SK-N-SH (cell line): Measurements from ENCODE around the gene TAC3. TPM values are rescaled to one million over a fixed set of nuclear protein-coding genes. Genes with fewer than 3 reads are reported as not detected.

Experiments
- CTCF ChIA-PET: fragments of 300-600, 350-600 bp; formaldehyde crosslinking; extraction: SDS; loops from one replicate; lab custom pipeline; 2021; lab: Yijun Ruan, JAX
- POLR2A ChIA-PET: fragments of 350-600 bp; sonication (Branson Sonifier 250); formaldehyde crosslinking; extraction: SDS; loops from one replicate; lab custom pipeline; 2020; ENCODE audit warnings: antibody characterized with exemption, inconsistent platforms; lab: Yijun Ruan, JAX
- DNase-seq: peaks from one replicate; pipeline ENCODE4 v3.0.0; 2012
- H2AFZ ChIP-seq: fragments of 200-600 bp; sonication (generic); 2 replicates; pipeline ENCODE4 v1.8.1; 2016; ENCODE audit warnings: antibody characterized with exemption, mild to moderate bottlenecking, low read depth
- H3F3A ChIP-seq: fragments of 200-600 bp; sonication (generic); replicated peaks from 2 replicates; pipeline ENCODE3; 2016; ENCODE audit warnings: antibody characterized with exemption, mild to moderate bottlenecking; ENCODE audit not compliant: insufficient read depth
- H3K27ac ChIP-seq, 2 experiments: fragments of 200-500 bp in 1 of 2; fragments of 200-600 bp in 1 of 2; sonication (Bioruptor generic) in 1 of 2; sonication (generic), shearing (Covaris generic) in 1 of 2; 2 replicates each; pipeline versions ENCODE4 v1.5.1 to v1.6.1; 2014 to 2016; ENCODE audit warnings: low read depth in 2 of 2, inconsistent platforms in 1 of 2, low read length in 1 of 2, mild to moderate bottlenecking in 1 of 2, mixed read lengths in 1 of 2
- H3K27me3 ChIP-seq: fragments of 200-600 bp; sonication (generic), shearing (Covaris generic); 2 replicates; pipeline ENCODE4 v1.6.1; 2016; ENCODE audit warnings: mixed run types; ENCODE audit not compliant: insufficient read depth
- H3K36me3 ChIP-seq, 2 experiments: fragments of 200-500 bp in 1 of 2; fragments of 200-600 bp in 1 of 2; sonication (Bioruptor generic) in 1 of 2; sonication (generic) in 1 of 2; replicated peaks in 1 of 2; 2 replicates each; pipeline versions ENCODE3 to v1.5.1; 2014 to 2016; ENCODE audit warnings: low read length in 1 of 2, mild to moderate bottlenecking in 1 of 2; ENCODE audit not compliant: insufficient read depth in 2 of 2, control insufficient read depth in 1 of 2
- H3K4me1 ChIP-seq, 2 experiments: fragments of 200-500 bp in 1 of 2; fragments of 200-600 bp in 1 of 2; sonication (Bioruptor generic) in 1 of 2; sonication (generic), shearing (Covaris generic) in 1 of 2; 2 replicates each; pipeline versions ENCODE4 v1.5.1 to v1.6.1; 2014 to 2016; ENCODE audit warnings: low read depth in 1 of 2, low read length in 1 of 2, mixed run types in 1 of 2; ENCODE audit not compliant: insufficient read depth in 2 of 2, control insufficient read depth in 1 of 2
- H3K4me2 ChIP-seq: fragments of 200-600 bp; sonication (generic), shearing (Covaris generic); 2 replicates; pipeline ENCODE4 v1.6.1; 2017; ENCODE audit warnings: mixed run types
- H3K4me3 ChIP-seq, 2 experiments: fragments of 200-500 bp in 1 of 2; fragments of 200-600 bp in 1 of 2; sonication (Bioruptor generic) in 1 of 2; sonication (generic), shearing (Covaris generic) in 1 of 2; 2 replicates each; pipeline versions ENCODE4 v1.5.1 to v1.8.1; 2014 to 2016; ENCODE audit warnings: low read depth in 2 of 2, inconsistent platforms in 1 of 2, low read length in 1 of 2, mild to moderate bottlenecking in 1 of 2, mixed read lengths in 1 of 2, moderate library complexity in 1 of 2
- H3K79me2 ChIP-seq: fragments of 200-600 bp; sonication (generic); 2 replicates; pipeline ENCODE4 v1.8.1; 2017; ENCODE audit warnings: mild to moderate bottlenecking; ENCODE audit not compliant: insufficient read depth
- H3K9ac ChIP-seq: fragments of 200-600 bp; sonication (generic); 2 replicates; pipeline ENCODE4 v1.6.1; 2017; ENCODE audit warnings: mixed run types
- H3K9me2 ChIP-seq: fragments of 200-600 bp; sonication (generic); 2 replicates; pipeline ENCODE4 v1.6.1; 2017; ENCODE audit warnings: mixed run types
- H3K9me3 ChIP-seq: fragments of 200-600 bp; sonication (generic); 2 replicates; pipeline ENCODE4 v1.6.1; 2017; ENCODE audit warnings: mixed run types, mild to moderate bottlenecking, moderate library complexity
- H4K20me1 ChIP-seq: fragments of 200-600 bp; sonication (generic); 2 replicates; pipeline ENCODE4 v1.6.1; 2017; ENCODE audit warnings: mild to moderate bottlenecking, mixed run types; ENCODE audit not compliant: insufficient read depth
- FOXJ3 ChIP-seq: sonication (generic); formaldehyde crosslinking; IDR thresholded peaks from 2 replicates; pipeline ENCODE4 v1.5.1; 2020; ENCODE audit warnings: mild to moderate bottlenecking, missing genetic modification reagents
- FOXM1 ChIP-seq: IDR thresholded peaks from 2 replicates; pipeline ENCODE4 v1.4.0; 2012; ENCODE audit warnings: low read depth, mild to moderate bottlenecking
- GATA2 ChIP-seq: sonication (generic); formaldehyde crosslinking; IDR thresholded peaks from 2 replicates; pipeline ENCODE4 v1.5.0; 2020; ENCODE audit warnings: mild to moderate bottlenecking, missing genetic modification reagents
- MEF2A ChIP-seq: IDR thresholded peaks from 2 replicates; pipeline ENCODE4 v1.4.0; 2012; ENCODE audit warnings: low read depth, borderline replicate concordance
- POLR2AphosphoS5 ChIP-seq: IDR thresholded peaks from 2 replicates; pipeline ENCODE4 v1.6.1; 2012; ENCODE audit warnings: low read depth, low read length
- REST ChIP-seq: IDR thresholded peaks from 2 replicates; pipeline ENCODE4 v1.6.1; 2012; ENCODE audit warnings: mild to moderate bottlenecking, low read depth, low read length, moderate library complexity
- RFX5 ChIP-seq: IDR thresholded peaks from 2 replicates; pipeline ENCODE4 v1.6.1; 2012; ENCODE audit warnings: mild to moderate bottlenecking, improper control_type of control experiment, low read length
- SIN3A ChIP-seq: IDR thresholded peaks from 2 replicates; pipeline ENCODE4 v1.6.1; 2012; ENCODE audit warnings: low read depth, mild to moderate bottlenecking, low read length, moderate library complexity, borderline replicate concordance
- SMC3 ChIP-seq: IDR thresholded peaks from 2 replicates; pipeline ENCODE4 v1.6.1; 2012; ENCODE audit warnings: low read depth, low read length, improper control_type of control experiment
- WGBS: methylation state at CpG from one replicate; pipeline ENCODE4 v1.1.6; 2017; ENCODE audit warnings: low lambda C conversion rate; 5-methylcytosine and 5-hydroxymethylcytosine counted together
- polyA plus RNA-seq, 3 experiments: library from polyadenylated mRNA; depleted of rRNA; stranded (reverse); fragments of >200 nt; gene quantifications; 2 replicates each; pipeline ENCODE4 v1.2.3, GENCODE V29; 2012
- TF ChIP-seq, protein P1 (sequence below): IDR thresholded peaks from 2 replicates; pipeline ENCODE4 v1.4.0; 2012; ENCODE audit warnings: low read depth

TAC3 gene
- polyA plus RNA-seq, 1 of the 3 experiments (the other 2 are of a cell fraction), result not detected

DNA sequence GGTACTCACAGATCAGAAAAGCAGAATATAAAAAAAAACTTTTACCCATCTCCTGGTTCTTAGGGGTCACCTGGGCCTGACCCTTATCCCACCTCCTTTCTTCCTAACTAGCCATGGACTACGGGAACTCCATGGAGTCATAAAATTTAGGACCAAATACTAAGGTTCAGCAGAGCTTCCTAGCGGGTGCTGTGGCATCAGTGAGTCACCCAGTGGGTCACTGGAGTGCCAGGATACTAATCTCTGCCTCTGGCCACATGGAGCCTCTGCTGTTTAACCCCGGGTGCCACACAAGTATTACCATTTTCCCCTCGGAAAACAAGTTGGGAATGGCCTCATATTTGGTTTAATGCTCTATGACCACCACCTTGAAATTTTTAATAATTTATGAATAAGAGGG is 16.9 kb downstream of the TAC3 start:
- WGBS, result 92% methylated on average over 4 of the region's 4 CpGs
- DNase-seq, result no peak
- peaks cover 25 to 68% of the 10 kb centered on the region in 2 experiments for H3K36me3 ChIP-seq
- no peak overlapping the region for H3K4me3 ChIP-seq
- no peak overlapping the region for H3K9ac ChIP-seq
- POLR2A ChIA-PET, result interaction anchor here (0.7 kb wide), 1 partner anchor 18 kb away, joined by 3 read pairs; no protein-coding TSS in a partner anchor
- no peak overlapping the region for H2AFZ ChIP-seq
- no peaks in the 10 kb centered on the region for H3K27me3 ChIP-seq
- no peak overlapping the region for H3K4me2 ChIP-seq
- H3K9me3 ChIP-seq, result no peaks in the 10 kb centered on the region
- H3K4me1 ChIP-seq, result no peaks in the 10 kb centered on the region; a peak in 1 of 4 replicates
- peaks cover 34% of the 10 kb centered on the region for H4K20me1 ChIP-seq
- TF ChIP-seq RFX5 (no peak), POLR2AphosphoS5 (no peak), FOXJ3 (CRISPR knock-in tag) (no peak), GATA2 (CRISPR knock-in tag) (no peak), SMC3 (no peak), SIN3A (no peak)
- peaks cover 15% of the 10 kb centered on the region; the same call in 1 of the 2 replicates for H3K79me2 ChIP-seq
- CTCF ChIA-PET, result interaction anchor here (0.7 to 15.0 kb wide), 7 partner anchors 9 to 363 kb away, joined by 3 to 257 read pairs (median 4); partner anchors contain the start of gene STAT6
- no peaks in the 10 kb centered on the region for H3F3A ChIP-seq
- no peak overlapping the region for H3K27ac ChIP-seq
- H3K9me2 ChIP-seq, result no peaks in the 10 kb centered on the region

DNA sequence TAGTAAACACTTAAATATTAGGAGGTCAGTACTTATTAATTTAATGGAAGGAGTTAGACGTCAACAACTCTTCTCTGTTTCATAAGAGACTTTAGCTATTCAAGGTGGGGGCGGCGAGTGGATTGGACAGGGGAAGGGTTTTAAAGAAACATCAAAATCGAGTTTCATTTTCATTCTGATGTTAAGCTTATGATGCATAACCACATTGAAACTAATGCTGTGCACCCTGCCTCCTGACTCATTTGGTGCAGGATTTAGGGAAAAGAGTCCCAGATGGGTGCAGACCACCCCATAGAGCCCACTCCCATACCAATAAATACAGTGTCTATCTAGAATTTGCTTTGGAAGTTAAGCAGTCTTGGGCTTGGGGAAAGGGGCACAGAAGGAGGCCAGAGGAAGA is 17.3 kb downstream of the TAC3 start:
- no peak for DNase-seq
- no peak for TF ChIP-seq SMC3
- TF ChIP-seq REST, result no peak
- TF ChIP-seq MEF2A, result no peak
- TF ChIP-seq, protein P1, sequence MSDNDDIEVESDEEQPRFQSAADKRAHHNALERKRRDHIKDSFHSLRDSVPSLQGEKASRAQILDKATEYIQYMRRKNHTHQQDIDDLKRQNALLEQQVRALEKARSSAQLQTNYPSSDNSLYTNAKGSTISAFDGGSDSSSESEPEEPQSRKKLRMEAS, result no peak
- no peak for TF ChIP-seq FOXM1
- TF ChIP-seq, all 33 proteins: peak for 0
- no peaks in the 10 kb centered on the region; a peak in 1 of 4 replicates for H3K4me1 ChIP-seq
- H3F3A ChIP-seq, result no peaks in the 10 kb centered on the region
- H3K9me2 ChIP-seq, result no peaks in the 10 kb centered on the region
- peaks cover 25 to 64% of the 10 kb centered on the region in 2 experiments for H3K36me3 ChIP-seq
- CTCF ChIA-PET, result interaction anchor here (0.7 to 8.0 kb wide), 4 partner anchors 11 to 112 kb away, joined by 3 to 69 read pairs (median 5); partner anchors contain the start of gene STAT6
- H3K27ac ChIP-seq, result no peak overlapping the region
- H4K20me1 ChIP-seq, result peaks cover 34% of the 10 kb centered on the region
- no peak overlapping the region for H3K9ac ChIP-seq
- WGBS, result 77% methylated on average over 4 of the region's 4 CpGs
- POLR2A ChIA-PET, result no interaction called here
- no peak overlapping the region for H3K4me2 ChIP-seq
- no peak overlapping the region for H2AFZ ChIP-seq
- H3K79me2 ChIP-seq, result peaks cover 10% of the 10 kb centered on the region; the same call in 1 of the 2 replicates
- H3K27me3 ChIP-seq, result no peaks in the 10 kb centered on the region
- H3K4me3 ChIP-seq, result no peak overlapping the region
- H3K9me3 ChIP-seq, result no peaks in the 10 kb centered on the region
